Breast epithelium (tissue), 3 donors: ENCODE results near the gene FLACC1.

Source experiments
- CTCF ChIP-seq, 3 donors: fragments of 450-650 bp; IDR thresholded peaks; one replicate each; pipeline ENCODE4 v1.5.1; 2016 to 2017; ENCODE audit warnings: antibody characterized with exemption in 3 of 3, mild to moderate bottlenecking in 3 of 3, moderate library complexity in 3 of 3
- POLR2AphosphoS5 ChIP-seq, 3 donors: sonication (generic); formaldehyde crosslinking; IDR thresholded peaks; one replicate each; pipeline ENCODE4 v1.6.1; 2017; ENCODE audit warnings: antibody characterized with exemption in 3 of 3

DNA sequence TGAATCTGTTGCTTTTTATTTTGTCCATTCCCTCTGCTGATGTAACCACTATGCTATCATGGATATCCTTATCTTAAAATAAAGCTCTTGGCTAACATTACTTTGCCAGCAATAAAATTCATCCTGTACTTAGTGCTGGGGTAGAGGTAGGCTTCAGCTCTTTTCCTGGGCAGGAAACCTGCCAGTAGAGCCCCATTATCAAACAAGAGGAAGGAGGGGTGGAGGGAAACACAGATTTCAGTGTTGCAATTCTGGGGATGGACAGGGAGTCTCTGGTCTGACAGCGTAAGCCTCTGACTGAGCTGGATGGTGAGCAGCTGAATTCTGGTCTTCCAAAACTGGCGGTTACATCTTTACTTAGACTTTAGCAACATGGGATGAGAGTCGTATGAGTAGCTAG, 49.3 kb downstream of the FLACC1 start:
- TF ChIP-seq CTCF (IDR thresholded peaks at IDR 0.05) = no peak
- no peak for TF ChIP-seq POLR2AphosphoS5 (IDR thresholded peaks at IDR 0.05)
